ENCODE data around the gene BMF.
"Not testable (repeated sequence)": the region's sequence is repeated elsewhere in the genome, so short reads cannot be mapped to it uniquely, and the experiment has no call there.

BMF gene

GRCh38 chr15:40088929-40089755 is 19.5 kb downstream of the BMF start:
- DNase-seq (ENCODE audit: low read depth in 2 of 2, low spot score in 1 of 2), result no peak

GRCh38 chr15:40087991-40088928 is 20.4 kb downstream of the BMF start:
- no peak for DNase-seq (ENCODE audit: low read depth in 2 of 2, low spot score in 1 of 2)

GRCh38 chr15:40087068-40087810 is 21.4 kb downstream of the BMF start:
- DNase-seq (ENCODE audit: low read depth in 2 of 2, low spot score in 1 of 2), result no peak

GRCh38 chr15:40085266-40085665 is 23.4 kb downstream of the BMF start:
- no peak for DNase-seq (ENCODE audit: low read depth in 2 of 2, low spot score in 1 of 2)

GRCh38 chr15:40084650-40085049 is 24.0 kb downstream of the BMF start:
- DNase-seq (ENCODE audit: low read depth in 2 of 2, low spot score in 1 of 2), result no peak

DNA sequence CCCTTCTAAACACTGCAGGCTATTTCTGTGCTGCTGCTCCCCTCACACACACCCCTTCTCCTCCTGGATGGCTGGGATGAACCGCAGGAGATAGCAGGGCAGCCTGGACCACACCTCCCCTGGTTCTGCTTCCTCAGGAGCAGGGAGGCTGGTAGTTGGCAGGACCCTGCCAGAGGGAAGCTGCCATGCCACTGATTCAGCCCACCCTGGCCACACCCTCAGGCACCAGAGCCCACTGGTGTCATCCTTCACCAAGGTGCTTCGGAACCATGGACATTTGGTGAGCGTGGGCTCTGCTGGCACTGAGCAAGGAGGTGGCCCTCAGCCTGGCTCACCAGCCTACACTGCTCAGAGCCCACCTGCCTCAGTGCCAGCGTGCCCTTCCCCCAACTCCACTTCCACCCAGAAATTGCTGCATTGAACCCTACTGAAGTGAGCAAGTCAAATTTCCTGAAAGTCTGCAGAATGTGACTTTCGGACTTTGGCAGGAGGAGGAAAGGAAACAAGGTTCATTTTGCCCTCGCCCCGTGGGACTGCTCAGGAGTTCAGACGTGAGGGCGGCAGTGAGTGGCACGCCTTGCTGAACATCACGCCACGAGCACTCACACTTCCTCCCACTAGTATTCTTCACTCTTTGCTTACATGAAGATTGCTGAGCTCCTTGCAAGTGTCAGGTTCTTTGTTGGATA is 26.3 kb downstream of the BMF start:
- DNase-seq (ENCODE audit: low read depth in 2 of 2, low spot score in 1 of 2), result no peak

DNA sequence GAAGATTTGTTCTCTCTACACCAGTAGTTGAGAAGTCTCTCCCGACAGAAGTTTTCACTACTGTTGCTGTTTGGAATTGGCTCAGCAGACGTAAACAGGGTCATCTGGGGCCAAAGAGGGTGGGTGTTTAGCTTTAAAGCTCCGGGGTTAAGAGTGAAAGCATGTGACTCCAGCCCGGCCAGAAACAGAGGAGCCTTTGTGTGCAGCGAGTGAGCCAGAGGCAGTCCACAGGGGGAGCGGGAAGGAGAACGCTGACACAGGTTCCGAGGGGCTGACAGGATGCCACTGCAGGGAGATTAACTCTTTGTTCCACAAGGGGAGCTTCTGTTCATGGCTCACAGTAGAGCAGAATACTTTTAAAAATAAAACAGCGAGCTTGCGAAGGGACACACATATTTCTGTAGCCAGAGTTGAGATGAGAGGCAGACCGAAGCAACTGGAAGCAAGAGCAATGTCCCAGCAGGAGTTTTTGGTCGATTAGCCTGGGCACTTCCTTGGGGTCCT is 26.9 kb downstream of the BMF start:
- no peak for DNase-seq (ENCODE audit: low read depth in 2 of 2, low spot score in 1 of 2)

- no peak for DNase-seq (ENCODE audit: low read depth in 2 of 2, low spot score in 1 of 2)
Measured at GRCh38 chr15:40080847-40081246, 27.8 kb downstream of the BMF start.

DNA sequence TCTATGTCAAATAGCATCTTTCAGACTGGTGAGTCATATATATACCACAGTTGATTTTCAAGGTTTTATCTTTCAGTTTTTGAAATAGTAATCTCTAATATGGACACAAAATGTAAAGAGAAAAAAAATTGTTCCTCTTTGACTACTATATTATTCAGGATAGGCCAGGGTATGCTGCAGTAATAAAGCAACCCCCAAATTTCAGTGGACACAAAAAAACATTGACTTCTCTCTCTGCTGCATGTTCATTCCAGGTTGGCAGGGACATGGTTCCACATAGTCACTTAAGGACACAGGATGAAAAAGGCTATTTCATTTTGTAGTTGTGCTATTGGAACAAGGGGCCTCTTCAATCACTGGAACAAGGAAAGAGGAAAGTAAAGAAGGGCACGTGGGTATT is 28.6 kb downstream of the BMF start:
- no peak for DNase-seq (ENCODE audit: low read depth in 2 of 2, low spot score in 1 of 2)

DNA sequence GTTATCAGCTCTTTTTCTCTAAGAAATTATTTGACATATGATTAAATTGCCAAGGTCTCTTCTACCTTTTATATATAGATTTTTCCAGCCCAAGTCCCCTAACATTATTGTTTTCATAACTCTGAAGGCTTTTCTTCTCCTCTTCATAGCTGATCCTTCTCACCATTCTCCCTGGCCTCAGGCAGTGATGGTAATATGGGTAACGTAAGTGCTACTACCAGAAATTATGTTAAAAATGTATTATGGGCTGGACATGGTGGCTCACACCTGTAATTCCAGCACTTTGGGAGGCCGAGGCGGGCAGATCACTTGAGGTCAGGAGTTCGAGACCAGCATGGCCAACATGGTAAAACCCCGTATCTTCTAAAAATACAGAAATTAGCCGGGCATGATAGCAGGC is 29.2 kb downstream of the BMF start:
- no peak for DNase-seq (ENCODE audit: low read depth in 2 of 2, low spot score in 1 of 2)

GRCh38 chr15:40075298-40076044 is 33.2 kb downstream of the BMF start:
- no peak for DNase-seq (ENCODE audit: low read depth in 2 of 2, low spot score in 1 of 2)

DNA sequence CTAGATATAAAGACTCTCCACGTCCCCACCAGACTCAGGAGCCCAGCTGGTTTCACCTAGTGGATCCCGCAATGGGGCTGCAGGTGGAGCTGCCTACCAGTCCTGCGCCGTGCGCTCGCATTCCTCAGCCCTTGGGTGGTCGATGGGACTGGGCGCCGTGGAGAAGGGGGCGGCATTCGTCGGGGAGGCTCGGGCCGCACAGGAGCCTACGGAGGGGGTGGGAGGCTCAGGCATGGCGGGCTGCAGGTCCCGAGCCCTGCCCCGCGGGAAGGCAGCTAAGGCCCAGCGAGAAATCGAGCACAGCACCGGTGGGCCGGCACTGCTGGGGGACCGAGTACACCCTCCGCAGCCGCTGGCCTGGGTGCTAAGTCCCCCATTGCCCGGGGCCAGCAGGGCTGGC is 34.0 kb downstream of the BMF start:
- DNase-seq (ENCODE audit: low read depth in 2 of 2, low spot score in 1 of 2), result not testable (repeated sequence)

GRCh38 chr15:40073716-40074490 is 34.8 kb downstream of the BMF start:
- not testable (repeated sequence) for DNase-seq (ENCODE audit: low read depth in 2 of 2, low spot score in 1 of 2)

- DNase-seq (ENCODE audit: low read depth in 2 of 2, low spot score in 1 of 2), result no peak
Measured at GRCh38 chr15:40072216-40072990, 36.3 kb downstream of the BMF start.

DNA sequence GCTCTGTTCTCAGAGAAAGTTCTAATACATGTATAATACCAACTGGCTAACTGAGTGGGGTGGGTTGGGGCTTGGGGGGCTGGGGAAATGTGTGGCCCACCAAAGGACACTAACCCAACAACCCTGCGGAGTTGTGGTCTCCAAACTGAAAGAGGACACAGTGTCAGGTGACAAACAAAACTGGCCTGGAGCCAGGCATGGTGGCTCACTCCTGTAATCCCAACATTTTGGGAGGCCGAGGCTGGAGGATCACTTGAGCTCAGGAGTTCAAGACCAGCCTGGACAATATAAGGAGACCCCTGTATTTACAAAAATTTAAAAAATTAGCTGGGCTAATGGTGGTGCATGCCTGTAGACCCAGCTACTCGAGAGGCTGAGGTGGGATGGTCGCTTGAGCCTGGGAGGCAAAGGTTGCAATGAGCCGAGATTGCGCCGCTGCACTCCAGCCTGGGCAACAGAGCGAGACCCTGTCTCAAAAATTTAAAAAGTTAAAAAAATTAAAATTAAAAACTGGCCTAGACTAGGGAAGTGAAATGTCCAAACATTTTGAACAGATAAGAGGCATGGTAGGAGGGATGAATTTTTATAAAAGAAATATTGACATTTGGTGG is 38.0 kb downstream of the BMF start:
- no peak for DNase-seq (ENCODE audit: low read depth in 2 of 2, low spot score in 1 of 2)

DNA sequence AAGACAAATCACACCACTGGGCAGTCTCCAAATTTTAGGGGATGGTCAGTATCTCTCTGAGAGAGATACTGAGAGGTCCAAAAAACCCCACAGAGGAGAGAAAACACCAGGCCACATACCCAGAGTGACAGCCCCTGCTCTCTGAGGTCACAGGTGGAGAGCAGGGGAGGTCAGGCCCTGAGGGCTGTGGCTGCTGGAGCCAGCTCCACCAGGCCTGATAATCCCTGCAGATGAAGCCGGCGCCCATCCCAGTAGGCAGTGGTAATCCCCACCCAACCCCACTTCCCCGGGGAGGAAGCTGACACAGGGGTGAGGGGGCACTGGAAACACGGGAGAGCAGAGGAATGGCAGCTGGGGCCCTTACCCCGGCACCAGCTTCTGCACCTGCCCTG is 38.5 kb downstream of the BMF start:
- no peak for DNase-seq (ENCODE audit: low read depth in 2 of 2, low spot score in 1 of 2)

- no peak for DNase-seq (ENCODE audit: low read depth in 2 of 2, low spot score in 1 of 2)
Measured at GRCh38 chr15:40069178-40070165, 39.2 kb downstream of the BMF start.

Measured in stimulated activated CD8-positive, alpha-beta memory T cell treated with anti-CD3 and anti-CD28 coated beads, Interleukin-4, amount 100 ng/mL, for 1 hour (primary cell).